Esophagus muscularis mucosa (tissue), 3 donors: ENCODE measurements around the gene C12orf42.

Experiments used
- POLR2A ChIP-seq: fragments of 450-650 bp; IDR thresholded peaks from one replicate; pipeline ENCODE4 v1.6.1; 2017; ENCODE audit warnings: antibody characterized with exemption, moderate library complexity, mild to moderate bottlenecking, low read depth
- TF ChIP-seq, protein P1 (sequence below), 3 experiments: fragments of 200-600 bp in 2 of 3; fragments of 450-650 bp in 1 of 3; sonication (generic) in 2 of 3; IDR thresholded peaks; one replicate each; pipeline ENCODE4 v1.5.1; 2017 to 2019; ENCODE audit warnings: antibody characterized with exemption in 3 of 3, mild to moderate bottlenecking in 2 of 3, moderate library complexity in 1 of 3

DNA sequence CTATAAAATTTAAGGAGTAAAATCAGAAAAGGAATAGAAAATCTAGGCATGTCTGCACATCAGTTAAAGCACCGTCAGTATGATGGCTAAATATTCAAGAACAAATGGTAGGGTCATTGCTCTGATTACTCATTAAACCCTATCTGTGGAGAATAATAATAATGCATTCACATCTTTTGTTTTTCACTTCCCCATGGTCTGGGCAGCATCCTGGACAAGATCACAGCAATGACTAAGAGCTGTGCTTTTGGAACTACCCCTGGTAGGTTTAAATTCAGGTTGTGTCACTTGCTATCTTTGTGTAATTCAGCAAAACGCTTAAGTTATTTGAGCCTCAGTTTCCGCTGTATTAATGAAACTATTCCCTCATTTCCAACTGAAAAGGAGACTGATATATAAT, 33.1 kb downstream of the C12orf42 start:
- TF ChIP-seq POLR2A: no peak
- TF ChIP-seq, protein P1, sequence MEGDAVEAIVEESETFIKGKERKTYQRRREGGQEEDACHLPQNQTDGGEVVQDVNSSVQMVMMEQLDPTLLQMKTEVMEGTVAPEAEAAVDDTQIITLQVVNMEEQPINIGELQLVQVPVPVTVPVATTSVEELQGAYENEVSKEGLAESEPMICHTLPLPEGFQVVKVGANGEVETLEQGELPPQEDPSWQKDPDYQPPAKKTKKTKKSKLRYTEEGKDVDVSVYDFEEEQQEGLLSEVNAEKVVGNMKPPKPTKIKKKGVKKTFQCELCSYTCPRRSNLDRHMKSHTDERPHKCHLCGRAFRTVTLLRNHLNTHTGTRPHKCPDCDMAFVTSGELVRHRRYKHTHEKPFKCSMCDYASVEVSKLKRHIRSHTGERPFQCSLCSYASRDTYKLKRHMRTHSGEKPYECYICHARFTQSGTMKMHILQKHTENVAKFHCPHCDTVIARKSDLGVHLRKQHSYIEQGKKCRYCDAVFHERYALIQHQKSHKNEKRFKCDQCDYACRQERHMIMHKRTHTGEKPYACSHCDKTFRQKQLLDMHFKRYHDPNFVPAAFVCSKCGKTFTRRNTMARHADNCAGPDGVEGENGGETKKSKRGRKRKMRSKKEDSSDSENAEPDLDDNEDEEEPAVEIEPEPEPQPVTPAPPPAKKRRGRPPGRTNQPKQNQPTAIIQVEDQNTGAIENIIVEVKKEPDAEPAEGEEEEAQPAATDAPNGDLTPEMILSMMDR (IDR thresholded peaks at IDR 0.05): no peak
